NB4 (cell line): ENCODE data around the gene STAT5B.

Experiments used
- POLR2A ChIP-seq: IDR thresholded peaks from 2 replicates; pipeline ENCODE4 v1.6.1; 2011; ENCODE audit warnings: mild to moderate bottlenecking; ENCODE audit not compliant: insufficient read length; ENCODE audit errors: extremely low read depth
- TF ChIP-seq, protein P1 (sequence below): IDR thresholded peaks from one replicate; pipeline ENCODE4 v1.5.1; 2012; ENCODE audit warnings: low read depth, low read length
- TF ChIP-seq, protein P2 (sequence below): IDR thresholded peaks from 2 replicates; pipeline ENCODE4 v1.6.1; 2011; ENCODE audit warnings: low read depth, low read length

DNA sequence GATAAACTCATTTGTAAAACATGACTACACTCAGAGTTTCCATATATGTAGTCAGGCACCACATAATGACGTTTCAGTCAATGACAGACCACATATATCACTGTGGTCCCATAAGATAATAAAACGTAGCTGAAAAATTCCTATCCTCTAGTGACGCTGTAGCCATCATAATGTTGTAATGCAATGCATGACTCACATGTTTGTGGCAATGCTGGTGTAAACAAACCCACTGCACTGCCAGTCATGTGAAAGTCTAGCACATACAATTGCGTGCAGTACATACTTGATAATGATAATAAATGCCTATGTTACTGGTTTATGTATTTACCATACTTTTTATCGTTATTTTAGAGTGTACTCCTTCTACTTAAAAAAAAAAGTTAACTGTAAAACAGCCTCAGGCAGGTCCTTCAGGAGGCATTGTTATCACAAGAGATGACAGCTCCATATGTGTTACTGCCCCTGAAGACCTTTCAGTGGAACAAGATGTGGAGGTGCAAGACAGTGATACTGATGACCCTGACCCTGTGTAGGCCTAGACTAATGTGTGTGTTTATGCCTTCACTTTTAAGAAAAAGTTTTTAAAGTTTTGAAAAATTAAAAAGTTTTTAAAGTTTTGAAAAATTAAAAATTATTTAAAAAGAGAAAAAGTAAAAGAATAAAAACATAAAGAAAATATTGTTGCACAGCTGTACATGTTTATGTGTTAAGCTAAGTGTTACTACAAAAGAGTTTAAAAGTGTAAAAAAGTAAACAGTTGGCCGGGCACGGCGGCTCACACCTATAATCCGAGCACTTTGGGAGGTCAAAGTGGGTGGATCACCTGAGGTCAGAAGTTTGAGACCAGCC, 9.0 kb downstream of the STAT5B start:
- TF ChIP-seq, protein P1, sequence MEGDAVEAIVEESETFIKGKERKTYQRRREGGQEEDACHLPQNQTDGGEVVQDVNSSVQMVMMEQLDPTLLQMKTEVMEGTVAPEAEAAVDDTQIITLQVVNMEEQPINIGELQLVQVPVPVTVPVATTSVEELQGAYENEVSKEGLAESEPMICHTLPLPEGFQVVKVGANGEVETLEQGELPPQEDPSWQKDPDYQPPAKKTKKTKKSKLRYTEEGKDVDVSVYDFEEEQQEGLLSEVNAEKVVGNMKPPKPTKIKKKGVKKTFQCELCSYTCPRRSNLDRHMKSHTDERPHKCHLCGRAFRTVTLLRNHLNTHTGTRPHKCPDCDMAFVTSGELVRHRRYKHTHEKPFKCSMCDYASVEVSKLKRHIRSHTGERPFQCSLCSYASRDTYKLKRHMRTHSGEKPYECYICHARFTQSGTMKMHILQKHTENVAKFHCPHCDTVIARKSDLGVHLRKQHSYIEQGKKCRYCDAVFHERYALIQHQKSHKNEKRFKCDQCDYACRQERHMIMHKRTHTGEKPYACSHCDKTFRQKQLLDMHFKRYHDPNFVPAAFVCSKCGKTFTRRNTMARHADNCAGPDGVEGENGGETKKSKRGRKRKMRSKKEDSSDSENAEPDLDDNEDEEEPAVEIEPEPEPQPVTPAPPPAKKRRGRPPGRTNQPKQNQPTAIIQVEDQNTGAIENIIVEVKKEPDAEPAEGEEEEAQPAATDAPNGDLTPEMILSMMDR: no peak
- TF ChIP-seq POLR2A: no peak
- TF ChIP-seq, protein P2, sequence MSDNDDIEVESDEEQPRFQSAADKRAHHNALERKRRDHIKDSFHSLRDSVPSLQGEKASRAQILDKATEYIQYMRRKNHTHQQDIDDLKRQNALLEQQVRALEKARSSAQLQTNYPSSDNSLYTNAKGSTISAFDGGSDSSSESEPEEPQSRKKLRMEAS: no peak
